Measurements from ENCODE around the gene CCT8L2. TPM values are rescaled to one million over a fixed set of nuclear protein-coding genes. Genes with fewer than 3 reads are reported as not detected.
"Not testable (repeated sequence)": the region's sequence is repeated elsewhere in the genome, so short reads cannot be mapped to it uniquely, and the experiment has no call there.

Gene CCT8L2
- total RNA-seq, 1 experiment from 2014 or later, result not detected

DNA sequence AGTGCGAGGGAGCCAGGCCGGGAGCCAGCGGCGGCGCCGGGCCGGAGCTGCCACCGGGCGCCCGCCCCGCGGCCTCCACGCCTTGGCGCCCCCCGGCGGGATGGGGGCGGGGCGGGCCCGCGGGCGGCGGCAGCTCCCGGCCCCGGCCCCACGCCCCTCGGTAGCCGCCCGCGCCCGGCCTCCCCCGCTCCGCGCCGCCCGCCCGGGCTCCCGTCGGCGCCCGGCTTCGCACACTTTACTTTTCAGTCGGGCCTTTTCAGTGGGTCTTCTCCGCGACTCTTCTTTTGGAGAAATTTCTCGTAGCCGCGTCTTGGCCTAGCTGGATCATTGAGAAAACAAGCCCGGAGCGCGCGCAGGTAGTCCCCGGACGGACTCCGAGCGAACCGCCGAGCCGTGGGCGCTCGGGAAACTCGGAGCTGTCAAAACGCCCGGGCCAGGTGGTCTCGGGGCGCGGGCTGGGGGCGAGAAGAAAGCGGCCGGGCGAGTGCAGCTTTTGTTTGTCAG, 9.7 kb upstream of the CCT8L2 start:
- DNase-seq; H3K79me2 ChIP-seq (ENCODE audit: low read length); H3K27me3 ChIP-seq (ENCODE audit: low read length); H2AFZ ChIP-seq (ENCODE audit: low read length); H3K9me3 ChIP-seq (ENCODE audit: low read length); POLR2A ChIA-PET (ENCODE audit: unreplicated experiment); H3K27ac ChIP-seq (ENCODE audit: low read length); CTCF ChIA-PET; H3K4me2 ChIP-seq (ENCODE audit: low read length); H3K4me1 ChIP-seq (ENCODE audit: insufficient read depth, low read length); ATAC-seq; H3K9me2 ChIP-seq (replicated peaks; ENCODE audit: low read length); H3K4me3 ChIP-seq (ENCODE audit: low read length); H4K20me1 ChIP-seq (ENCODE audit: low read length); intact Hi-C loops (cut with micrococcal nuclease); H3F3A ChIP-seq (ENCODE audit: low read length, unreplicated experiment); H3K36me3 ChIP-seq (ENCODE audit: low read depth, low read length); H3K9ac ChIP-seq (ENCODE audit: low read length); BruUV-seq (replicated peaks): not testable (repeated sequence)

DNA sequence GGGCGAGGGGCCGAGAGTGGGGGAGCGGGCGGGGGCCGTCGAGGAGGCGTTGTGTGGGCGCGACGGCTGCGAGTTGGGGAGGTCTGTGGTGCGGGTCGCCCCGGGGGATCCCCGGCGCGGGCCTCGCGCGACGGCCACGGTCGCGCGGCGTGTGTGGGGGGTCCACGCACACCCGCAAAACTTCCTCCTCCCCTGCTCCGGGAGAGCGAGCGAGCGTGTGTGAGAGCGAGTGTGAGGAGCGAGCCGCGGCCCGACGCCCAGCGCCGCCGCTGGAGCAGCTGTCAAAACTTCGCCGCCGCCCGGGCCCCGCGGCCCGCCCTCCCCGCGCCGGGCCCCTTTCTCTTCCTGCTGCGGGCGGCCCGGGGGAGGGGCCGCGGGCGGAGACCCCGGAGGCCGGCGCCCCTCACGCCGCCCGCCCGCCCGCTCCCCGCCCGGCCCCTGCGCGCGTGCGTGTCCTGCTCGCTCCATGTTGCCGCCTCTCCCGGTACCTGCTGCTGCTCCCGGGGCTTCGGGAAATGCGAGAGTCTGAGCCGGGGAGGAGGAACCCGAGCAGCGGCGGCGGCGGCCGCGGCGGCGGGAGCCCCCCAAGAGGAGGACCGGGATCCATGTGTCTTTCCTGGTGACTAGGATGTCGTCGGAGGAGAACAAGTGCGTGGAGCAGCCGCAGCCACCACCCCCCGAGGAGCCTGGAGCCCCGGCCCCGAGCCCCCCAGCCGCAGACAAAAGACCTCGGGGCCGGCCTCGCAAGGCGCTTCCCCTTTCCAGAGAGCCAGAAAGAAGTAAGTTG, 9.0 kb upstream of the CCT8L2 start:
- POLR2A ChIA-PET (ENCODE audit: unreplicated experiment), result no interaction called here
- BruUV-seq (replicated peaks), result no TSS peak

DNA sequence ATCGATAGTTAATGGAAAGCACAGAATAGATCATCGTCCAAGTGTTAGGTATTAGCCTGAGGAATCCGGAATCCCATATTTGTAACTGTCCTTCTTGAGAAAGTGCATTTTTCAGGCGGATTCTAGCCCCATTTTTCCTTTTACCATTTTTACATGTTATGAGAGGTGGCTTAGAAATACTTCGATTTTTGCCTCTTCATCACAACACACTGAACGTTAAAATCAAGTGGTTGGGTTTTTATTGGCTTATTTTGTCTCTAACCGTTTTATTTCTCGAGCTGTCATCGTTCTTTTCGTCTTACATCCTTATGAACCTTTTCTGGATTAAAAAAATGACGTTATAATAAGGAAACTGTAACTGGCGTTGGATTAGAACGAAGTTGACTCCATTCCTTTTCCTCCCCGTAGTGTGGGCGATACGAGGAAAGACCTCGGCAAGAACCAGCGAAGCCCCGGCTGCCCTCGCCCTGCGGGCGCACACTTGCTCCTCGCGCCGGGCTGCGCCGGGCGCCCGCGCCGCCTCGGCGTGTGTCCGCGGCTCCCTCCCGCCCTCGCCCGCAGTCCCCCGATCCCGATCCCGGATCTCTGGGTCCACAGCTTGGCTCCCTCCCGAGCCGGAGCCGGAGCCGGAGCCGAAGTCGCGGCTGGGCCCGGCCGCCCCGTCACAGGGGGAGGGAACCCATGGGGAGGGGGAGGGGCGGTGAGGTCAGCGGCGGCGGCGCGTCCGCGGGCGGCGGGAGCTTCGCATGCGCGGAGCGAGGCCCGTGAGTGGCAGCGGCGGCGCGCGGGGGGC, 8.2 kb upstream of the CCT8L2 start:
- H3F3A ChIP-seq (ENCODE audit: low read length, unreplicated experiment); H3K4me2 ChIP-seq (ENCODE audit: low read length); H3K36me3 ChIP-seq (ENCODE audit: low read depth, low read length); H3K9ac ChIP-seq (ENCODE audit: low read length); H3K9me2 ChIP-seq (replicated peaks; ENCODE audit: low read length); H4K20me1 ChIP-seq (ENCODE audit: low read length); H3K27me3 ChIP-seq (ENCODE audit: low read length); DNase-seq; H3K4me1 ChIP-seq (ENCODE audit: insufficient read depth, low read length); H3K4me3 ChIP-seq (ENCODE audit: low read length); H3K9me3 ChIP-seq (ENCODE audit: low read length); ATAC-seq; CTCF ChIA-PET; POLR2A ChIA-PET (ENCODE audit: unreplicated experiment); H2AFZ ChIP-seq (ENCODE audit: low read length); intact Hi-C loops (cut with micrococcal nuclease); H3K27ac ChIP-seq (ENCODE audit: low read length); H3K79me2 ChIP-seq (ENCODE audit: low read length); BruUV-seq (replicated peaks): not testable (repeated sequence)

More for the DNA sequence above, 9.0 kb upstream of the CCT8L2 start:
- no peak overlapping the region for H3K9ac ChIP-seq (ENCODE audit: low read length)
- H3K36me3 ChIP-seq (ENCODE audit: low read depth, low read length), result no peaks in the 10 kb centered on the region
- intact Hi-C loops (cut with micrococcal nuclease), result no loop called here
- CTCF ChIA-PET, result no interaction called here
- H3K4me1 ChIP-seq (ENCODE audit: insufficient read depth, low read length), result no peaks in the 10 kb centered on the region
- DNase-seq (no peak), ATAC-seq (no peak)
- H3K27ac ChIP-seq (ENCODE audit: low read length), result no peak overlapping the region
- H3K9me3 ChIP-seq (ENCODE audit: low read length), result no peaks in the 10 kb centered on the region
- no peaks in the 10 kb centered on the region for H3K9me2 ChIP-seq (replicated peaks; ENCODE audit: low read length)
- TF ChIP-seq CTCF (conservative IDR thresholded peaks at IDR 0.05; ENCODE audit: low read depth, low read length) (no peak), EZH2phosphoT487 (IDR thresholded peaks at IDR 0.05; ENCODE audit: borderline replicate concordance, low read length) (no peak), EZH2 (IDR thresholded peaks at IDR 0.05; ENCODE audit: low read length, unreplicated experiment) (no peak)
- no peaks in the 10 kb centered on the region for H3K79me2 ChIP-seq (ENCODE audit: low read length)
- H3K4me2 ChIP-seq (ENCODE audit: low read length), result no peak overlapping the region
- H3K27me3 ChIP-seq (ENCODE audit: low read length), result no peaks in the 10 kb centered on the region
- no peak overlapping the region for H2AFZ ChIP-seq (ENCODE audit: low read length)
- no peaks in the 10 kb centered on the region for H4K20me1 ChIP-seq (ENCODE audit: low read length)
- H3K4me3 ChIP-seq (ENCODE audit: low read length), result no peak overlapping the region
- H3F3A ChIP-seq (ENCODE audit: low read length, unreplicated experiment), result no peaks in the 10 kb centered on the region

GRCh38 chr22:16599648-16600047, 7.0 kb upstream of the CCT8L2 start:
- POLR2A ChIA-PET (ENCODE audit: unreplicated experiment); intact Hi-C loops (cut with micrococcal nuclease); H3K27ac ChIP-seq (ENCODE audit: low read length); CTCF ChIA-PET; ATAC-seq; H3K36me3 ChIP-seq (ENCODE audit: low read depth, low read length); BruUV-seq (replicated peaks); H3K9me3 ChIP-seq (ENCODE audit: low read length); H3K9me2 ChIP-seq (replicated peaks; ENCODE audit: low read length); H3K9ac ChIP-seq (ENCODE audit: low read length); H2AFZ ChIP-seq (ENCODE audit: low read length); H3K4me2 ChIP-seq (ENCODE audit: low read length); H3F3A ChIP-seq (ENCODE audit: low read length, unreplicated experiment); H3K4me3 ChIP-seq (ENCODE audit: low read length); H3K27me3 ChIP-seq (ENCODE audit: low read length); DNase-seq; H3K79me2 ChIP-seq (ENCODE audit: low read length); H3K4me1 ChIP-seq (ENCODE audit: insufficient read depth, low read length); H4K20me1 ChIP-seq (ENCODE audit: low read length): not testable (repeated sequence)

GRCh38 chr22:16595251-16595650, 2.6 kb upstream of the CCT8L2 start:
- H3K9me2 ChIP-seq (replicated peaks; ENCODE audit: low read length); H3K36me3 ChIP-seq (ENCODE audit: low read depth, low read length); H3K27ac ChIP-seq (ENCODE audit: low read length); H3F3A ChIP-seq (ENCODE audit: low read length, unreplicated experiment); H3K4me3 ChIP-seq (ENCODE audit: low read length); CTCF ChIA-PET; intact Hi-C loops (cut with micrococcal nuclease); H3K9ac ChIP-seq (ENCODE audit: low read length); H2AFZ ChIP-seq (ENCODE audit: low read length); H4K20me1 ChIP-seq (ENCODE audit: low read length); H3K4me2 ChIP-seq (ENCODE audit: low read length); BruUV-seq (replicated peaks); H3K9me3 ChIP-seq (ENCODE audit: low read length); H3K79me2 ChIP-seq (ENCODE audit: low read length); H3K4me1 ChIP-seq (ENCODE audit: insufficient read depth, low read length); ATAC-seq; H3K27me3 ChIP-seq (ENCODE audit: low read length); POLR2A ChIA-PET (ENCODE audit: unreplicated experiment); DNase-seq: not testable (repeated sequence)

Measured in PC-3 (cell line).